Neural progenitor cell (in vitro differentiated cells): ENCODE data around the gene TMEM79. TPM values are rescaled to one million over a fixed set of nuclear protein-coding genes. Genes with fewer than 3 reads are reported as not detected.

ENCODE experiments used
- DNase-seq: peaks from one replicate; pipeline ENCODE4 v3.0.0-alpha.2; 2016; ENCODE audit warnings: low spot score
- H2AFZ ChIP-seq: fragments of 200-600 bp; sonication (generic); replicated peaks from 2 replicates; pipeline ENCODE4 v1.6.1; 2016; ENCODE audit warnings: antibody characterized with exemption
- H3F3A ChIP-seq: fragments of 200-600 bp; sonication (generic); 2 replicates; pipeline ENCODE4 v1.6.1; 2016; ENCODE audit warnings: antibody characterized with exemption, low read depth
- H3K27ac ChIP-seq: fragments of 200-600 bp; sonication (generic); 2 replicates; pipeline ENCODE4 v1.5.1; 2016; ENCODE audit warnings: mild to moderate bottlenecking
- H3K27me3 ChIP-seq: fragments of 200-600 bp; sonication (generic); 2 replicates; pipeline ENCODE4 v1.6.1; 2016; ENCODE audit warnings: mild to moderate bottlenecking, moderate library complexity
- H3K36me3 ChIP-seq: fragments of 200-600 bp; sonication (generic); 2 replicates; pipeline ENCODE4 v1.5.1; 2016
- H3K4me1 ChIP-seq: fragments of 200-600 bp; sonication (generic); 2 replicates; pipeline ENCODE4 v1.6.1; 2016; ENCODE audit warnings: mixed run types
- H3K4me2 ChIP-seq: fragments of 200-600 bp; sonication (generic); 2 replicates; pipeline ENCODE4 v1.6.1; 2016
- H3K4me3 ChIP-seq: fragments of 200-600 bp; sonication (generic); 2 replicates; pipeline ENCODE4 v1.5.1; 2016
- H3K79me2 ChIP-seq: fragments of 200-600 bp; sonication (generic); 2 replicates; pipeline ENCODE4 v1.6.1; 2016; ENCODE audit warnings: low read depth
- H3K9ac ChIP-seq: fragments of 200-600 bp; sonication (generic); 2 replicates; pipeline ENCODE4 v1.6.1; 2016
- H3K9me3 ChIP-seq: fragments of 200-600 bp; sonication (generic); 2 replicates; pipeline ENCODE4 v1.5.1; 2016; ENCODE audit warnings: low read depth
- H4K20me1 ChIP-seq: fragments of 200-600 bp; sonication (generic); 2 replicates; pipeline ENCODE4 v1.6.1; 2016; ENCODE audit warnings: low read depth
- H3K27ac Mint-ChIP-seq: 3 replicates; pipeline ENCODE4 v1.8.0; 2021; ENCODE audit warnings: mixed read lengths
- H3K27me3 Mint-ChIP-seq: 2 replicates; pipeline ENCODE4 v1.8.0; 2022; ENCODE audit warnings: low read depth, mild to moderate bottlenecking, inconsistent platforms, moderate library complexity, mixed read lengths; ENCODE audit not compliant: insufficient read depth
- H3K36me3 Mint-ChIP-seq: 3 replicates; pipeline ENCODE4 v1.8.0; 2021; ENCODE audit warnings: mixed read lengths
- H3K4me1 Mint-ChIP-seq: 3 replicates; pipeline ENCODE4 v1.8.0; 2021; ENCODE audit warnings: mixed read lengths
- H3K4me3 Mint-ChIP-seq: 3 replicates; pipeline ENCODE4 v1.8.0; 2021; ENCODE audit warnings: mild to moderate bottlenecking, moderate library complexity, mixed read lengths
- H3K9me3 Mint-ChIP-seq: 3 replicates; pipeline ENCODE4 v1.8.0; 2020; ENCODE audit warnings: mixed read lengths
- EZH2 ChIP-seq: fragments of 200-600 bp; sonication (generic); IDR thresholded peaks from 2 replicates; pipeline ENCODE4 v1.6.1; 2017; ENCODE audit warnings: antibody characterized with exemption, mild to moderate bottlenecking, moderate library complexity
- EZH2phosphoT487 ChIP-seq: fragments of 200-600 bp; sonication (generic); IDR thresholded peaks from 2 replicates; pipeline ENCODE4 v1.6.1; 2017; ENCODE audit warnings: antibody characterized with exemption
- total RNA-seq: library from RNA; depleted of rRNA; stranded (reverse); fragments of >200 nt; gene quantifications from 2 replicates; pipeline ENCODE4 v1.2.3, GENCODE V29; 2015; ENCODE audit warnings: low replicate concordance
- TF ChIP-seq, protein P1 (sequence below): fragments of 200-600 bp; sonication (generic); IDR thresholded peaks from 2 replicates; pipeline ENCODE4 v1.5.1; 2017; ENCODE audit warnings: antibody characterized with exemption, mild to moderate bottlenecking

The TMEM79 gene
- total RNA-seq, 1 donor from 2014 or later = 1.7 TPM

DNA sequence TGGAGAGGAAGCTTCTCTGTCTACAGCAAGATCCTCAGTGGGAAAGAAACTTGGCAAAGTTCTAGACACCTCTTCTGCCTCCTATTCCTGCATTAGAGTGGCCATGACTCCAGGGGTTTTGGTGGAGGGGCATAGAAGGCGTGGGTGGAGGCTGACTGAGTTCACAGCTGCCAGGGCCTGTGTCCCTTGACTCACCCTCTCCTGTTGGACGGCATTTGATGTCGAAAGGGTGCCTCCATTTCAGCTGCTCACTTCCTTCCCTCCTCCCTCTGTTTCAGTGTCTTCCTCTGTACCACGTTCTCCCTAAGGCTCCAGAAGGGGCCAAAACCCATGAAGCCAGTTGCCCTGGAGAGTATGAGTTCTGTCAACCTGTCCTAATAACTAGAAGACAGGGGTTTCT is 632 bp downstream of the TMEM79 start:
- H3K4me3 Mint-ChIP-seq = no peak overlapping the region

DNA sequence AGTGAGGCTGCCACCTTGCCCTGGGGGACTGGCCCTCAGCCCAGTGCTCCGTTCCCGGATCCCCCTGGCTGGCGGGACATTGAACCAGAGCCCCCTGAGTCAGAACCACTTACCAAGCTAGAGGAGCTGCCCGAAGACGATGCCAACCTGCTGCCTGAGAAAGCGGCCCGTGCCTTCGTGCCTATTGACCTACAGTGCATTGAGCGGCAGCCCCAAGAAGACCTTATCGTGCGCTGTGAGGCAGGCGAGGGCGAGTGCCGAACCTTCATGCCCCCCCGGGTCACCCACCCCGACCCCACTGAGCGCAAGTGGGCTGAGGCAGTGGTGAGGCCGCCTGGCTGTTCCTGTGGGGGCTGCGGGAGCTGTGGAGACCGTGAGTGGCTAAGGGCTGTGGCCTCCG is 1.3 kb downstream of the TMEM79 start:
- no peaks in the 10 kb centered on the region for H3K36me3 ChIP-seq
- H3K4me2 ChIP-seq = no peak overlapping the region
- no peaks in the 10 kb centered on the region for H3K9me3 ChIP-seq
- no peak overlapping the region for H3K9ac ChIP-seq
- peaks cover 14% of the 10 kb centered on the region for H3K4me1 ChIP-seq
- no peak for DNase-seq
- H4K20me1 ChIP-seq = peaks cover 16% of the 10 kb centered on the region
- no peak overlapping the region for H3K27ac ChIP-seq
- H2AFZ ChIP-seq = no peak overlapping the region
- Mint-ChIP-seq H3K27me3 (peaks cover 2% of the 10 kb centered on the region), H3K36me3 (no peaks in the 10 kb centered on the region), H3K4me1 (peaks cover 20% of the 10 kb centered on the region), H3K27ac (no peak overlapping the region), H3K9me3 (no peaks in the 10 kb centered on the region), H3K4me3 (no peak overlapping the region)
- peaks cover 25% of the 10 kb centered on the region for H3K79me2 ChIP-seq
- no peaks in the 10 kb centered on the region for H3F3A ChIP-seq
- H3K27me3 ChIP-seq = no peaks in the 10 kb centered on the region
- no peak overlapping the region for H3K4me3 ChIP-seq
- TF ChIP-seq EZH2 (no peak), EZH2phosphoT487 (no peak)
- TF ChIP-seq, protein P1, sequence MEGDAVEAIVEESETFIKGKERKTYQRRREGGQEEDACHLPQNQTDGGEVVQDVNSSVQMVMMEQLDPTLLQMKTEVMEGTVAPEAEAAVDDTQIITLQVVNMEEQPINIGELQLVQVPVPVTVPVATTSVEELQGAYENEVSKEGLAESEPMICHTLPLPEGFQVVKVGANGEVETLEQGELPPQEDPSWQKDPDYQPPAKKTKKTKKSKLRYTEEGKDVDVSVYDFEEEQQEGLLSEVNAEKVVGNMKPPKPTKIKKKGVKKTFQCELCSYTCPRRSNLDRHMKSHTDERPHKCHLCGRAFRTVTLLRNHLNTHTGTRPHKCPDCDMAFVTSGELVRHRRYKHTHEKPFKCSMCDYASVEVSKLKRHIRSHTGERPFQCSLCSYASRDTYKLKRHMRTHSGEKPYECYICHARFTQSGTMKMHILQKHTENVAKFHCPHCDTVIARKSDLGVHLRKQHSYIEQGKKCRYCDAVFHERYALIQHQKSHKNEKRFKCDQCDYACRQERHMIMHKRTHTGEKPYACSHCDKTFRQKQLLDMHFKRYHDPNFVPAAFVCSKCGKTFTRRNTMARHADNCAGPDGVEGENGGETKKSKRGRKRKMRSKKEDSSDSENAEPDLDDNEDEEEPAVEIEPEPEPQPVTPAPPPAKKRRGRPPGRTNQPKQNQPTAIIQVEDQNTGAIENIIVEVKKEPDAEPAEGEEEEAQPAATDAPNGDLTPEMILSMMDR = no peak

More for the DNA sequence above, 632 bp downstream of the TMEM79 start:
- H2AFZ ChIP-seq = no peak overlapping the region
- Mint-ChIP-seq H3K36me3 (no peaks in the 10 kb centered on the region), H3K9me3 (no peaks in the 10 kb centered on the region), H3K27ac (no peak overlapping the region), H3K4me1 (peaks cover 23% of the 10 kb centered on the region), H3K27me3 (peaks cover 2% of the 10 kb centered on the region)
- H3K9me3 ChIP-seq = no peaks in the 10 kb centered on the region
- no peak overlapping the region for H3K27ac ChIP-seq
- no peak for DNase-seq
- H3F3A ChIP-seq = no peaks in the 10 kb centered on the region
- TF ChIP-seq EZH2phosphoT487 = no peak
- TF ChIP-seq, protein P1 = no peak
- no peak for TF ChIP-seq EZH2
- H3K27me3 ChIP-seq = no peaks in the 10 kb centered on the region
- H3K4me1 ChIP-seq = peaks cover 14% of the 10 kb centered on the region
- H3K4me2 ChIP-seq = no peak overlapping the region
- peaks cover under 1% of the 10 kb centered on the region for H3K36me3 ChIP-seq
- H3K79me2 ChIP-seq = peaks cover 32% of the 10 kb centered on the region
- H4K20me1 ChIP-seq = peaks cover 22% of the 10 kb centered on the region
- no peak overlapping the region for H3K4me3 ChIP-seq
- H3K9ac ChIP-seq = no peak overlapping the region

DNA sequence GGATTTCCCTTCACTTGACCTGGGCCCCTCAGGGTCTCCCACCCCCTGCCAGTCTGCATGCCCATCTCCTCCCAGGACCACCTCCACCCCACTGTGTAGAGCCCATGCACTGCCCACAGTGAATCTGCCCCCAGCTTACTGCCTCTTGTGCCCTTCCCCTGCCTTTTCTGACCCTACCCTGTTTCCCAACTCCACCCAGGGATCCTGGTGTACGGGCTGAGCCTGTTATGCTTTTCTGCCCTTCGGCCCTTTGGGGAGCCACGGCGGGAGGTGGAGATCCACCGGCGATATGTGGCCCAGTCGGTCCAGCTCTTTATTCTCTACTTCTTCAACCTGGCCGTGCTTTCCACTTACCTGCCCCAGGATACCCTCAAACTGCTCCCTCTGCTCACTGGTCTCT is 1.9 kb downstream of the TMEM79 start:
- no peak for DNase-seq
- H3F3A ChIP-seq = no peaks in the 10 kb centered on the region
- H3K36me3 Mint-ChIP-seq = no peaks in the 10 kb centered on the region

More for the DNA sequence above, 1.9 kb downstream of the TMEM79 start:
- Histone ChIP-seq H3K27ac (no peak overlapping the region), H3K36me3 (no peaks in the 10 kb centered on the region), H3K9me3 (no peaks in the 10 kb centered on the region), H3K4me1 (peaks cover 12% of the 10 kb centered on the region), H3K27me3 (no peaks in the 10 kb centered on the region), H3K4me2 (no peak overlapping the region), H3K79me2 (peaks cover 19% of the 10 kb centered on the region), H2AFZ (no peak overlapping the region), H4K20me1 (peaks cover 10% of the 10 kb centered on the region), H3K4me3 (no peak overlapping the region), H3K9ac (no peak overlapping the region)
- no peak overlapping the region for H3K4me3 Mint-ChIP-seq
- no peaks in the 10 kb centered on the region for H3K9me3 Mint-ChIP-seq
- no peak overlapping the region for H3K27ac Mint-ChIP-seq
- peaks cover 19% of the 10 kb centered on the region for H3K4me1 Mint-ChIP-seq
- TF ChIP-seq EZH2phosphoT487 (no peak), EZH2 (no peak)
- TF ChIP-seq, protein P1 = no peak
- peaks cover 2% of the 10 kb centered on the region for H3K27me3 Mint-ChIP-seq
